Stimulated activated CD4-positive, alpha-beta T cell treated with anti-CD3 and anti-CD28 coated beads, TNF-alpha, amount 100 ng/mL, for 4 hours (primary cell): ENCODE data around the gene CEACAM8.
"Not testable (repeated sequence)": the region's sequence is repeated elsewhere in the genome, so short reads cannot be mapped to it uniquely, and the experiment has no call there.

Experiments used
- DNase-seq, 3 experiments: peaks; one replicate each; pipeline ENCODE4 v3.0.0-alpha.2; 2020; ENCODE audit warnings: low read depth in 3 of 3

The CEACAM8 gene

GRCh38 chr19:42544146-42544545, 50.6 kb downstream of the CEACAM8 start:
- no peak for DNase-seq

GRCh38 chr19:42542791-42543190, 51.9 kb downstream of the CEACAM8 start:
- no peak for DNase-seq

- DNase-seq, result no peak
Measured at GRCh38 chr19:42540071-42540553, 54.6 kb downstream of the CEACAM8 start.

- no peak for DNase-seq
Measured at GRCh38 chr19:42538841-42539709, 55.6 kb downstream of the CEACAM8 start.

- not testable (repeated sequence) for DNase-seq
Measured at GRCh38 chr19:42535276-42535675, 59.4 kb downstream of the CEACAM8 start.

GRCh38 chr19:42534391-42534790, 60.3 kb downstream of the CEACAM8 start:
- DNase-seq, result no peak

GRCh38 chr19:42532891-42533290, 61.8 kb downstream of the CEACAM8 start:
- DNase-seq, result no peak

- DNase-seq, result no peak
Measured at GRCh38 chr19:42531313-42531712, 63.4 kb downstream of the CEACAM8 start.
